RKO (cell line): Measurements from ENCODE around the gene ETV7.

ENCODE experiments used
- DNase-seq: peaks from one replicate; pipeline ENCODE4 v3.0.0-alpha.2; 2016; ENCODE audit warnings: low spot score

Gene ETV7

DNA sequence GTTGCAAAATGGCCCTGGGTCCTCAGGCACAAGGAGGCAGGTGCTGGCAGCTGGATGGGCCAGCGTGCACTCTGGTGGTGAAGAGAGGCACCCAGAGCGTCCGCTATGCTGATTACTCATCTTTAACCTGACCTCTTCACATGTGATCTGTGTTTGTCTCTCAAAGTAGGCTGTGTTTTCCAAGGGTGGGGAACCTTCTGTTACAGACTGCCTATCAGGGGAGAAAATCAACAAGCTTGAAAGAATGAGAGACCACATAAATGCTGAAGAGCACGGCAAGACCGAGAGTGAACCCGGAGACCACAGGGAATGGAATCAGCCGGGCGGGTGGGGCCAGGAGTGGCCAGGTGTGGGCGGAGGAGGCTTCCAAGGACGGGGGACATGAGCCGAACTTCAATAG lies 67.0 kb downstream of the ETV7 start:
- no peak for DNase-seq

GRCh38 chr6:36319821-36320220 lies 67.6 kb downstream of the ETV7 start:
- DNase-seq: no peak

DNA sequence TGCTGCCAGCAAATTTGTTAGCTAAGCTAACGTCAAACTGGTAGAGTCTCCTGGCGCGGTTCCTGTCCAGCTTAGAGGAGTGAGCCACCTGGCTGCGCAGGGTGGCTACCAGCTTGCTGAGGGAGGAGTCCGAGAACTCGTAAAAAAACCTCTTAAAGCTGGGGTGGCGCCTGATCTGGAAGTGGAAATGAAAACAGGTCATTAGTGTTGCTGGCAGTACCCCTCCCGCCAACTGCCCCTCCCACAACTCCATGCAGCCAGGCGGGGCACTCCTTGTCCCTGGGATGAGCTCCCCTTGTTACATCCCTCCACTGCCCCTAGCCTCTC lies 68.1 kb downstream of the ETV7 start:
- DNase-seq: no peak

- no peak for DNase-seq
These were observed 68.6 kb downstream of the ETV7 start for GRCh38 chr6:36318690-36319435.

DNA sequence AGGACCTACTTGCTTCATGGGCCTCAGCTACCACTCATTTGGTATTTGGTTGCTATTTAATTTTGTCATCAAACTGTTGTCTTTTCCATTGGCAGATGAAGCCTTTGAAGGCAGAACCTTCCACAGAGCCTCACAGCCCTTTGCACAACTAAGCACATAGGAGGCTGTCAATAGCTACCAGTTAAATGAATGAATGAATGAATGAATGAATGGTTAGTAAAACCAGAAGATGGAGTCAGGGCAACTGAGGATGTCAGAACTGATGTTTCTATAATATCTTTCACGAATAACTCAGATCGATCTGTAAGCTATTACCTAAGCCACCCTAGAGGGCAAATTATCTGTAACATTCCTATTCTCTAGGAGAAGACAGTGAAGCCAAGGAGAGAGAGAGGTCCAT lies 69.8 kb downstream of the ETV7 start:
- no peak for DNase-seq
